ENCODE measurements around the gene IQSEC2.

GRCh38 chrX:53313728-53314105 is 32.3 kb upstream of the IQSEC2 start:
- TF ChIP-seq CTCF (conservative IDR thresholded peaks at IDR 0.05; ENCODE audit: low read depth, low read length) (no peak), EZH2 (IDR thresholded peaks at IDR 0.05; ENCODE audit: low read length, unreplicated experiment) (no peak), EZH2phosphoT487 (IDR thresholded peaks at IDR 0.05; ENCODE audit: borderline replicate concordance, low read length) (no peak)
